ENCODE data around the gene HDAC2.

Gene HDAC2

DNA sequence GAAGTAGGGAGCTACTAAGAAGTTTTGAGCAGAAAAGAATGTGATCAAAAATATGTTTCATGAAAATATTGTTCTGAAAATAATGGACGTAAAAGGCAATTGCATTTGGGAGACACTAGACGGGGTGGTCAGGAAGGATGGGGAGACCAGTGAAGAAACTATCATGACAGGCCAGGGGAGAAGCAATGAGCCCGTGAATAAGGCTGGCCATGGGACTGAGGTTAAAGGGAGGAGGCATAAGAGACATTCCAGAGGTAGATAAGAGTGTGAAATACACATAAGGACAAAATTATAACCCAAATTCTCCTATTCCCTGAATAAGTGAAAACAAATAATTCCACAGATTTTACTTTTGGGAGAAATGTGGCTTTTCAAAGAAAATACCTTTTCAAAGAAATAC lies 62.1 kb downstream of the HDAC2 start:
- no peak for DNase-seq
- Histone ChIP-seq H3K36me3 (no peaks in the 10 kb centered on the region), H3K9me3 (ENCODE audit: severe bottlenecking) (no peaks in the 10 kb centered on the region), H3K27ac (no peak overlapping the region), H3K27me3 (ENCODE audit: insufficient read depth, low read depth, severe bottlenecking) (no peaks in the 10 kb centered on the region), H3K4me3 (ENCODE audit: low read depth, low read length) (no peak overlapping the region)
- TF ChIP-seq, protein P1, sequence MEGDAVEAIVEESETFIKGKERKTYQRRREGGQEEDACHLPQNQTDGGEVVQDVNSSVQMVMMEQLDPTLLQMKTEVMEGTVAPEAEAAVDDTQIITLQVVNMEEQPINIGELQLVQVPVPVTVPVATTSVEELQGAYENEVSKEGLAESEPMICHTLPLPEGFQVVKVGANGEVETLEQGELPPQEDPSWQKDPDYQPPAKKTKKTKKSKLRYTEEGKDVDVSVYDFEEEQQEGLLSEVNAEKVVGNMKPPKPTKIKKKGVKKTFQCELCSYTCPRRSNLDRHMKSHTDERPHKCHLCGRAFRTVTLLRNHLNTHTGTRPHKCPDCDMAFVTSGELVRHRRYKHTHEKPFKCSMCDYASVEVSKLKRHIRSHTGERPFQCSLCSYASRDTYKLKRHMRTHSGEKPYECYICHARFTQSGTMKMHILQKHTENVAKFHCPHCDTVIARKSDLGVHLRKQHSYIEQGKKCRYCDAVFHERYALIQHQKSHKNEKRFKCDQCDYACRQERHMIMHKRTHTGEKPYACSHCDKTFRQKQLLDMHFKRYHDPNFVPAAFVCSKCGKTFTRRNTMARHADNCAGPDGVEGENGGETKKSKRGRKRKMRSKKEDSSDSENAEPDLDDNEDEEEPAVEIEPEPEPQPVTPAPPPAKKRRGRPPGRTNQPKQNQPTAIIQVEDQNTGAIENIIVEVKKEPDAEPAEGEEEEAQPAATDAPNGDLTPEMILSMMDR (IDR thresholded peaks at IDR 0.05; ENCODE audit: low read depth, low read length), result no peak

DNA sequence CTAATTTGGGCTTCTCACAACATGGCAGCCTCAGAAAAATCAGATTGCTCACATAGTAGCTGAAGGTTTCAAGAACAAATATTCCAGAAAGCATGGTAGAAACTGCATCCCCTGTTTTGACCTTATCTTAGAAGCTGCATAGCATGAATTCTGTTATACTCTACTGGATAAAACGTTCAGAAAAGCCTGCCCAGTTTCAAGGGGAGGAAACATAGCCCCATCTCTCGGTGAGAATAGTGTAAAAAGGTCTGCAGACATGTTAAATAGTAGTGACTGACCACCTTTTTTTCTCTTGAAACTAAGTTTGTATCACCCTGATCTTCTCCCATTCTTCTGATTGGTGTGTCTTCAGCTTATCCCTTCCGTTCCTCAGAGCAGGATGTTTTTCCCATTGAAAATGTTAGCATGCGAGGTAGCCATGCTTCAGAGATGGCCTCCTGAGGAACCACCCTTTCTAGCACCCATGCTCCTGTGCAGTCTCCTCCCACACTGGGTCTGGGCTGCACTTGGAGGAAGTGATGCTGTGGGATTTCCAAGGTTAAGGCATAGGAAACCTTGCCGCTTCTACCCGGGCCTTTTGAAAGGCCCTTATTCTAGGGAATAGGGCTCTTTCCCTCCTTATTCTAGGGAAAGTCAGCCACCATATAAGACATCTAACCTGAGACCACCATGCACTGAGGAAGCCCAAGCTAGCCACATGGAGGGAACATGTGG lies 63.7 kb downstream of the HDAC2 start:
- H3K36me3 ChIP-seq, result no peaks in the 10 kb centered on the region
- no peak overlapping the region for H3K4me3 ChIP-seq (ENCODE audit: low read depth, low read length)
- no peaks in the 10 kb centered on the region for H3K27me3 ChIP-seq (ENCODE audit: insufficient read depth, low read depth, severe bottlenecking)
- H3K9me3 ChIP-seq (ENCODE audit: severe bottlenecking), result no peaks in the 10 kb centered on the region
- no peak overlapping the region for H3K27ac ChIP-seq
- TF ChIP-seq, protein P1 (IDR thresholded peaks at IDR 0.05; ENCODE audit: low read depth, low read length), result no peak
- no peak for DNase-seq

DNA sequence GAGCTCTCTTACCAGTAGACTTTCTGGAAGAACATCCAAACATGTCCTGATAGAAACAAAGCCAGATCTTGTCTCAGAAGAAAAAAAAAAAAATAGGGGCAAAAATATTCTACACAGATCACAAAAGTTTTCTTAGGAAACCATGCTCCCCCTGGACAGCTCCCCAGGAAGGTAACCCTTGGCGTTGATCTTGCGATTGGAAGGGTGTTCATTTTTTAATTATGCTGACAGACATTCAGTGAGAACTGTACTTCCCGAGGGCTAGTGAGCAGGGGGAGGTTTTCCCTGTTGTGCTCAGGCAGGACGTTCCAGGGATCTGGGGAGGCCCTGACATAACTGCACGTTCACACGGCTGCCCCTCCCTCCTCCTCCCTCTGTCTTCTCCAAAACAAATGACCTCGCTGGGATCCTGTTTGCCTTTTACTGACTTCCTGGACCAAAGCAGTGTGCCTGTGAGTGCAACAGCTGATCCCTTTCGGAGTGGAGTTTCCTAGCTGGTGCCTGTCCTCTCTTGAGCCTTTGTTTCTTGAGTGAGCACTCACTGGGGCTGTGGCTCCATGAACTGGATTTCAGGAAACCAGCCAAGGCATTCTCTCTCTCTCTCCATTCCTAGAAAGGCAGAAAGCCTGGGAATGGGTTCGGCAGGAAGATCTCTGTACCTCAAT lies 67.2 kb downstream of the HDAC2 start:
- Histone ChIP-seq H3K36me3 (no peaks in the 10 kb centered on the region), H3K9me3 (ENCODE audit: severe bottlenecking) (no peaks in the 10 kb centered on the region), H3K27ac (no peak overlapping the region), H3K27me3 (ENCODE audit: insufficient read depth, low read depth, severe bottlenecking) (no peaks in the 10 kb centered on the region), H3K4me3 (ENCODE audit: low read depth, low read length) (no peak overlapping the region)
- TF ChIP-seq, protein P1 (IDR thresholded peaks at IDR 0.05; ENCODE audit: low read depth, low read length), result no peak
- no peak for DNase-seq

DNA sequence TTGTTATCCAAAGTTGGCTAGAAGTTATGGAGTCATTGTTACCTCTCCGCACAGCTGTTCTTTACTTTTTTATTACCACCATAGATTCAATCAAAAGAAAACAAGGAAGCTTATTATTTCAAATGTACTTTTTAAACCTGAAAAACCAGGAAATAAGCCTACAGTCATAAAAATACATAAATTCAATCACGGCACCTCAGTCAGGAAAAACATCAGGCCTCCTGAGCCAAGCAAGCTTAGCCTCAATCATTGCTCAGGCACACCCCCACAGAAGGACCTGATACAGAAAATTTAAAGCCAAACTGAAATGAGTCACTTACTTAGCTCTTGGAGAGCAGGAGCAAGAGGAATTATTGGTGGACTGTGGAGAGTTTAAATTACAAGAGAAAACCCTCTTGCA lies 69.5 kb downstream of the HDAC2 start:
- Histone ChIP-seq H3K27me3 (ENCODE audit: insufficient read depth, low read depth, severe bottlenecking) (no peaks in the 10 kb centered on the region), H3K9me3 (ENCODE audit: severe bottlenecking) (no peaks in the 10 kb centered on the region), H3K27ac (no peak overlapping the region), H3K4me3 (ENCODE audit: low read depth, low read length) (no peak overlapping the region), H3K36me3 (no peaks in the 10 kb centered on the region)
- DNase-seq, result no peak
- TF ChIP-seq, protein P1 (IDR thresholded peaks at IDR 0.05; ENCODE audit: low read depth, low read length), result no peak

DNA sequence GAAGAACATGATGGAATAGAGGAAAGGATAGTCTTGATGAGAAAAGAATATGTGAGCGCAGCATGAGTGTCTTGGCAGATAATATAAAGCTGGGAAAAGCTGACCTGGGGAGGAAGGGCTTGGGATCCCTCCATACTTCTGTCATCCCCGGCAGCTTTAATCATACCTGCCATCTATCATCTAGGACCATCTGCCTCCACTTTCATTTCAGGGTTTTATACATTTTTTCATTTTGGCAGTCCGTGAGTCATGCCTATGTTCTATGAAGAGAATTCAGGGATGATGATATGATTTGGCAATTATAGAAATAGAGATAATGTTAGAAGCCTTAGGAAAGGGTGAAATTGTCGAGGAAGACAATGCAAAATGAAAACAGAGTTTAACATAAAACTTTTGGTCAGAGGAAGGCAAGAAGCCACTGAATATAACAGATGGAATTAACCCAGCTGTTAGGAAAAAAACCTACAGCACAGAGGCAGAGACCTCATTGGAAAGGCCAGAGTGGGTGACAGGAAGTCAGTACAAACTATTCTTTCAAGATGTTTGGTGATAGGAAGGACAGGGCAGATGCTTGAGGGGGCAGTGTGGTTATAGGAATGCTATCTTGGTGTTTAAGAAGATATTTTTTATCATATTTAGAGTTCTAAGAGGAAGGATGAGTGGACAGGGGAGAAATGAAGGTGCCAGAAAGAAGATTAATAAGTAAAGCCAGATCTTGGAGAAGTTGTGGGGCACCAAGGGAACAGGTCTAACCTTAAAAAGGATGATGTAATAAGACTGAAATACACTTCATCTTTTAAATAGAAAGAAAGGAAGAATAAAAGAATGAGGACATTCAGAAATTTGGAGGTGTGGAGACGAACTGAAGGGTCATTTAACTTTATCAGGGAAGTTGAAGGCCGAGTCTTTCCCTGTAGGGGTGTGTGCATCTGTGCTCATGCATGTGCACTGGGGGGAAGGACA lies 76.0 kb downstream of the HDAC2 start:
- TF ChIP-seq, protein P1 (IDR thresholded peaks at IDR 0.05; ENCODE audit: low read depth, low read length), result no peak
- Histone ChIP-seq H3K27me3 (ENCODE audit: insufficient read depth, low read depth, severe bottlenecking) (no peaks in the 10 kb centered on the region), H3K4me3 (ENCODE audit: low read depth, low read length) (no peak overlapping the region), H3K9me3 (ENCODE audit: severe bottlenecking) (no peaks in the 10 kb centered on the region), H3K36me3 (no peaks in the 10 kb centered on the region), H3K27ac (no peak overlapping the region)
- DNase-seq, result no peak
